ENCODE results near the gene CIC. TPM values are rescaled to one million over a fixed set of nuclear protein-coding genes. Genes with fewer than 3 reads are reported as not detected.

The CIC gene
- total and polyA plus RNA-seq, 2 of the 13 experiments (the other 11 are each of a cell fraction or from before 2014, with no cell fraction given), result 5.9 to 8.0 TPM

GRCh38 chr19:42279902-42280814 lies 11.1 kb downstream of the CIC start (continued):
- no peak for TF ChIP-seq GRHL1 (CRISPR knock-in tag; conservative IDR thresholded peaks at IDR 0.05)
- no peak for TF ChIP-seq CENPT (CRISPR knock-in tag; IDR thresholded peaks at IDR 0.05; ENCODE audit: low read depth)
- no peak for TF ChIP-seq PLSCR1 (CRISPR knock-in tag; IDR thresholded peaks at IDR 0.05; ENCODE audit: borderline replicate concordance)
- peak; percentile 80; the same call in 1 of the 2 replicates for TF ChIP-seq ZNF670 (CRISPR knock-in tag; IDR thresholded peaks at IDR 0.05; ENCODE audit: borderline replicate concordance)
- TF ChIP-seq ZNF607 (CRISPR knock-in tag; IDR thresholded peaks at IDR 0.05; ENCODE audit: borderline replicate concordance), result no peak
- TF ChIP-seq ASH2L (IDR thresholded peaks at IDR 0.05; ENCODE audit: insufficient read length, low read depth, low read length), result peak; percentile 43
- TF ChIP-seq KLF13 (CRISPR knock-in tag; IDR thresholded peaks at IDR 0.05), result no peak
- TF ChIP-seq CHD4 (IDR thresholded peaks at IDR 0.05; ENCODE audit: borderline replicate concordance, low read length), result no peak
- no peak for TF ChIP-seq ZNF576 (CRISPR knock-in tag; IDR thresholded peaks at IDR 0.05)
- TF ChIP-seq HCFC1 (IDR thresholded peaks at IDR 0.05; ENCODE audit: low read depth, low read length), result no peak
- TF ChIP-seq ZNF737 (CRISPR knock-in tag; IDR thresholded peaks at IDR 0.05; ENCODE audit: borderline replicate concordance), result no peak
- TF ChIP-seq MED8 (CRISPR knock-in tag; IDR thresholded peaks at IDR 0.05; ENCODE audit: insufficient replicate concordance), result no peak
- peak; percentile 58; the same call in 1 of the 2 replicates for TF ChIP-seq DR1 (CRISPR knock-in tag; IDR thresholded peaks at IDR 0.05)
- no peak for TF ChIP-seq ATF5 (CRISPR knock-in tag; IDR thresholded peaks at IDR 0.05; ENCODE audit: low read depth)
- TF ChIP-seq ZNF350 (CRISPR knock-in tag; IDR thresholded peaks at IDR 0.05; ENCODE audit: borderline replicate concordance, low read depth), result no peak; the same call in 1 of the 2 replicates
- TF ChIP-seq HDAC1 (CRISPR knock-in tag; IDR thresholded peaks at IDR 0.05), result peak; percentile 69; the same call in 1 of the 2 replicates
- no peak for TF ChIP-seq ELK4 (CRISPR knock-in tag; IDR thresholded peaks at IDR 0.05; ENCODE audit: borderline replicate concordance)
- peak; percentile 87 for TF ChIP-seq ZBTB7B (CRISPR knock-in tag; IDR thresholded peaks at IDR 0.05)
- TF ChIP-seq ZEB1 (IDR thresholded peaks at IDR 0.05; ENCODE audit: insufficient replicate concordance, low read depth), result no peak
- TF ChIP-seq HNF4G (IDR thresholded peaks at IDR 0.05; ENCODE audit: borderline replicate concordance, low read depth, low read length), result no peak; the same call in 1 of the 2 replicates
- no peak for TF ChIP-seq HNF4G (CRISPR knock-in tag; IDR thresholded peaks at IDR 0.05; ENCODE audit: borderline replicate concordance, low read depth)
- TF ChIP-seq ZFP62 (CRISPR knock-in tag; IDR thresholded peaks at IDR 0.05), result no peak
